HepG2 (cell line): ENCODE results near the gene AUTS2. TPM values are rescaled to one million over a fixed set of nuclear protein-coding genes. Genes with fewer than 3 reads are reported as not detected.

Experiments used
- ATAC-seq: fragments of 200-7000 bp; cut with Tn5 transposase; 3 replicates; pipeline ENCODE4 v1.9.1; 2020; ENCODE audit warnings: mild to moderate bottlenecking, moderate library complexity
- BruUV-seq: library from RNA; stranded (reverse); fragments of 400-500 nt; replicated peaks from 2 replicates; lab custom pipeline; 2021; lab: Mats Ljungman, UMichigan
- CTCF ChIA-PET: fragments of 300-600 bp; formaldehyde crosslinking; extraction: SDS; loops from one replicate; lab custom pipeline; 2021; ENCODE audit warnings: low total read pairs, inconsistent platforms, low intra/inter-chr PET ratio; lab: Yijun Ruan, JAX
- POLR2A ChIA-PET: fragments of 350-600 bp; sonication (Branson Sonifier 250); formaldehyde crosslinking; loops from one replicate; lab custom pipeline; 2020; ENCODE audit warnings: antibody characterized with exemption, inconsistent platforms; lab: Yijun Ruan, JAX
- DNase-seq: peaks from one replicate; pipeline ENCODE4 v3.0.0-alpha.2; 2015; ENCODE audit warnings: low spot score
- FAIRE-seq: peaks from 3 replicates; lab custom pipeline; 2011; peaks lifted over from hg19 to GRCh38; lab: Jason Lieb, UNC
- H2AFZ ChIP-seq: one replicate; pipeline ENCODE4 v1.6.1; 2011; ENCODE audit warnings: low read length, inconsistent platforms
- H3K27ac ChIP-seq: fragments of 300-600 bp; 3 replicates; pipeline ENCODE4 v1.8.0; 2011; ENCODE audit warnings: mixed run types, mild to moderate bottlenecking, mixed read lengths, low read length, inconsistent platforms; ENCODE audit not compliant: insufficient read depth; ENCODE audit errors: extremely low read length
- H3K27me3 ChIP-seq, 2 experiments: fragments of 200-600 bp in 1 of 2; 2 replicates in 1 of 2; 3 replicates in 1 of 2; pipeline versions ENCODE4 v1.6.0 to v1.8.0; 2011; ENCODE audit warnings: low read length in 2 of 2, mild to moderate bottlenecking in 2 of 2, moderate library complexity in 2 of 2, inconsistent platforms in 1 of 2; ENCODE audit not compliant: insufficient read depth in 2 of 2, control insufficient read depth in 1 of 2
- H3K36me3 ChIP-seq, 2 experiments: fragments of 200-600 bp in 1 of 2; replicated peaks in 1 of 2; 2 replicates in 1 of 2; 3 replicates in 1 of 2; pipeline versions ENCODE4 v1.5.1 to v1.8.0; 2011; ENCODE audit warnings: low read length in 2 of 2, inconsistent platforms in 1 of 2; ENCODE audit not compliant: insufficient read depth in 2 of 2, control insufficient read depth in 1 of 2
- H3K4me1 ChIP-seq: 2 replicates; pipeline ENCODE4 v1.5.1; 2012; ENCODE audit warnings: low read length, inconsistent platforms; ENCODE audit not compliant: insufficient read depth
- H3K4me2 ChIP-seq: 2 replicates; pipeline ENCODE4 v1.6.0; 2011; ENCODE audit warnings: low read depth, low read length, inconsistent platforms
- H3K4me3 ChIP-seq, 3 experiments: fragments of 200-600 bp in 1 of 3; sonication (generic), shearing (Covaris generic) in 1 of 3; replicated peaks in 1 of 3; 2 replicates each; pipeline ENCODE4 v1.5.1; 2011 to 2016; ENCODE audit warnings: low read length in 3 of 3, inconsistent platforms in 2 of 3, low read depth in 2 of 3, mild to moderate bottlenecking in 2 of 3, control low read depth in 1 of 3, mixed read lengths in 1 of 3; ENCODE audit not compliant: insufficient read depth in 1 of 3
- H3K79me2 ChIP-seq: one replicate; pipeline ENCODE4 v1.6.1; 2011; ENCODE audit warnings: low read length, inconsistent platforms; ENCODE audit not compliant: insufficient read depth
- H3K9ac ChIP-seq: 2 replicates; pipeline ENCODE4 v1.6.0; 2011; ENCODE audit warnings: mild to moderate bottlenecking, low read depth, low read length, inconsistent platforms; ENCODE audit not compliant: insufficient read depth
- H3K9me3 ChIP-seq: 2 replicates; pipeline ENCODE4 v1.5.1; 2012; ENCODE audit warnings: mild to moderate bottlenecking, low read length
- H4K20me1 ChIP-seq: 2 replicates; pipeline ENCODE4 v1.6.0; 2011; ENCODE audit warnings: inconsistent platforms, mild to moderate bottlenecking, low read length, moderate library complexity; ENCODE audit not compliant: insufficient read depth
- CBX2 ChIP-seq, 2 experiments: fragments of 200-600 bp in 1 of 2; sonication (generic); formaldehyde crosslinking in 1 of 2; IDR thresholded peaks; 2 replicates each; pipeline versions ENCODE4 v1.7.0 to v1.8.1; 2018 to 2022; ENCODE audit warnings: low read depth in 2 of 2, low read length in 1 of 2, mild to moderate bottlenecking in 1 of 2, missing genetic modification reagents in 1 of 2
- GATA4 ChIP-seq: sonication (generic); IDR thresholded peaks from 2 replicates; pipeline ENCODE4 v1.6.1; 2016; ENCODE audit warnings: antibody characterized with exemption, low read depth, borderline replicate concordance
- JUND ChIP-seq: sonication (generic); formaldehyde crosslinking; IDR thresholded peaks from 2 replicates; pipeline ENCODE4 v1.8.0; 2022; ENCODE audit warnings: mild to moderate bottlenecking, missing genetic modification reagents
- MXI1 ChIP-seq: IDR thresholded peaks from 3 replicates; pipeline ENCODE4 v1.6.1; 2012; ENCODE audit warnings: low read depth, low read length, inconsistent platforms, borderline replicate concordance
- PAWR ChIP-seq: sonication (generic); formaldehyde crosslinking; IDR thresholded peaks from 2 replicates; pipeline ENCODE4 v1.4.0; 2020; ENCODE audit warnings: missing genetic modification reagents, mild to moderate bottlenecking, borderline replicate concordance
- SNAPC2 ChIP-seq: sonication (generic); formaldehyde crosslinking; IDR thresholded peaks from 2 replicates; pipeline ENCODE4 v1.8.1; 2022; ENCODE audit warnings: mild to moderate bottlenecking, missing genetic modification reagents
- SP140L ChIP-seq: sonication (generic); formaldehyde crosslinking; IDR thresholded peaks from 2 replicates; pipeline ENCODE4 v1.4.0; 2020; ENCODE audit warnings: missing genetic modification reagents, borderline replicate concordance
- ZNF136 ChIP-seq: sonication (generic); formaldehyde crosslinking; IDR thresholded peaks from 2 replicates; pipeline ENCODE4 v1.8.1; 2022; ENCODE audit warnings: low read depth, mild to moderate bottlenecking, moderate library complexity, missing genetic modification reagents
- ZNF143 ChIP-seq: sonication (generic); formaldehyde crosslinking; IDR thresholded peaks from 2 replicates; pipeline ENCODE4 v1.4.0; 2020; ENCODE audit warnings: missing genetic modification reagents
- ZNF30 ChIP-seq: sonication (generic); formaldehyde crosslinking; IDR thresholded peaks from 2 replicates; pipeline ENCODE4 v1.5.0; 2020; ENCODE audit warnings: mild to moderate bottlenecking, missing genetic modification reagents
- ZNF674 ChIP-seq: sonication (generic); formaldehyde crosslinking; IDR thresholded peaks from 2 replicates; pipeline ENCODE4 v1.5.0; 2020; ENCODE audit warnings: low read depth, mild to moderate bottlenecking, missing genetic modification reagents
- ZNF7 ChIP-seq: IDR thresholded peaks from 2 replicates; pipeline ENCODE4 v1.6.1; 2016; ENCODE audit warnings: missing biosample characterization, missing genetic modification reagents
- WGBS: methylation state at CpG from one replicate; pipeline ENCODE4 v1.1.6; 2017; ENCODE audit warnings: low lambda C conversion rate; 5-methylcytosine and 5-hydroxymethylcytosine counted together
- in situ Hi-C: cut with HindIII; loops from 2 replicates; pipeline ENCODE4 v1.10.0; 2017; ENCODE audit warnings: low pct_unique_long_range_greater_than_20kb; ENCODE audit not compliant: extremely low pct_ligation_motif_present
- intact Hi-C: fragments of 100-400 bp; cut with micrococcal nuclease; formaldehyde crosslinking; loops from one replicate; pipeline ENCODE4 v1.10.0; 2022; ENCODE audit not compliant: unreplicated experiment
- polyA plus RNA-seq, 8 experiments: library from polyadenylated mRNA; depleted of rRNA in 3 of 8; stranded (reverse) in 7 of 8; unstranded in 1 of 8; fragments of >200 nt; fragmentation: Illumina TruSeq in 4 of 8; extraction: Trizol in 4 of 8; gene quantifications; 2 replicates each; pipeline versions ENCODE4 v1.2.1 to v1.2.3, GENCODE V29; 2011 to 2016; ENCODE audit warnings: low read depth in 4 of 8, missing spikeins in 1 of 8, mixed read lengths in 1 of 8; ENCODE audit not compliant: insufficient read depth in 1 of 8
- total RNA-seq, 5 experiments: library from RNA; depleted of rRNA; stranded (reverse); fragments of >200 nt; fragmentation: Illumina TruSeq; extraction: Trizol; gene quantifications; 2 replicates each; pipeline ENCODE4 v1.2.3, GENCODE V29; 2016; ENCODE audit warnings: low read depth in 1 of 5
- TF ChIP-seq, protein P1 (sequence below): sonication (generic); formaldehyde crosslinking; IDR thresholded peaks from 2 replicates; pipeline ENCODE4 v1.4.0; 2020; ENCODE audit warnings: missing genetic modification reagents
- TF ChIP-seq, protein P2 (sequence below): IDR thresholded peaks from 2 replicates; pipeline ENCODE4 v1.6.1; 2016; ENCODE audit warnings: mild to moderate bottlenecking
- TF ChIP-seq, protein P3 (sequence below): sonication (generic); formaldehyde crosslinking; IDR thresholded peaks from 2 replicates; pipeline ENCODE4 v1.5.0; 2020; ENCODE audit warnings: missing genetic modification reagents

Gene AUTS2
- total and polyA plus RNA-seq, 2 of the 13 experiments (the other 11 are each of a cell fraction or from before 2014, with no cell fraction given), result 0.38 TPM; not detected in 1

DNA sequence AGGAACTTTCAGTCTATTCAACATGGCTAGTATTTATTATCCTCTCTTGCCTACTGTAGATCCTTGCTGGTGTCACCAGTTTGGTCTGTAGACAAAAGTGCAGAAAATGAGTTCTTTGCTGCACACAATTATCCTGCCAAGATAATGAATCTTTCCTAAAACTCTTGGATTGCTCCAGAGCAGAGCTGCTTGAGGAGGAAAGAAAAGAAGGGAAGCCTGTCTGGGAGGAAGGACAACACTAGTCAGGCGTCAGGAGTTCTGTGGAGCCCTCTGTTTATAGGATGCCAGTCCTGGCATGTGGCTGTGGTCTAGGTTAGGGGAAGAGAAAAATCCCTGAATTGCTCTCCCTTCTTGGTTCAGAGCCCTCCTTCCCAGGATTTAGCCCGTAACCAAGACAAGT, 1103.7 kb downstream of the AUTS2 start:
- H3K4me3 ChIP-seq, result no peak overlapping the region
- CTCF ChIA-PET, result no interaction called here
- no peaks in the 10 kb centered on the region for H3K79me2 ChIP-seq
- no peaks in the 10 kb centered on the region for H3K36me3 ChIP-seq
- TF ChIP-seq GATA4 (no peak), JUND (CRISPR knock-in tag) (no peak), SNAPC2 (CRISPR knock-in tag) (no peak), CBX2 (IDR thresholded peaks at IDR 0.05; ENCODE audit: low read depth, low read length) (no peak), CBX2 (CRISPR knock-in tag; IDR thresholded peaks at IDR 0.05; ENCODE audit: low read depth) (no peak), ZNF674 (CRISPR knock-in tag) (no peak)
- TF ChIP-seq, protein P1, sequence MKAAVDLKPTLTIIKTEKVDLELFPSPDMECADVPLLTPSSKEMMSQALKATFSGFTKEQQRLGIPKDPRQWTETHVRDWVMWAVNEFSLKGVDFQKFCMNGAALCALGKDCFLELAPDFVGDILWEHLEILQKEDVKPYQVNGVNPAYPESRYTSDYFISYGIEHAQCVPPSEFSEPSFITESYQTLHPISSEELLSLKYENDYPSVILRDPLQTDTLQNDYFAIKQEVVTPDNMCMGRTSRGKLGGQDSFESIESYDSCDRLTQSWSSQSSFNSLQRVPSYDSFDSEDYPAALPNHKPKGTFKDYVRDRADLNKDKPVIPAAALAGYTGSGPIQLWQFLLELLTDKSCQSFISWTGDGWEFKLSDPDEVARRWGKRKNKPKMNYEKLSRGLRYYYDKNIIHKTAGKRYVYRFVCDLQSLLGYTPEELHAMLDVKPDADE (CRISPR knock-in tag), result no peak
- TF ChIP-seq, all 625 proteins: peak for 0
- Histone ChIP-seq H3K9ac (no peak overlapping the region), H3K4me2 (no peak overlapping the region), H3K9me3 (no peaks in the 10 kb centered on the region), H4K20me1 (no peaks in the 10 kb centered on the region), H3K27me3 (no peaks in the 10 kb centered on the region), H3K4me1 (no peaks in the 10 kb centered on the region), H2AFZ (no peak overlapping the region), H3K27ac (no peak overlapping the region)
- FAIRE-seq (no peak), DNase-seq (no peak), ATAC-seq (no peak)
- 39% methylated on average over 2 of the region's 2 CpGs for whole genome bisulfite sequencing
- no TSS peak for BruUV-seq
- intact Hi-C loops, result no loop called here
- POLR2A ChIA-PET, result no interaction called here
- in situ Hi-C loops, result no loop called here

DNA sequence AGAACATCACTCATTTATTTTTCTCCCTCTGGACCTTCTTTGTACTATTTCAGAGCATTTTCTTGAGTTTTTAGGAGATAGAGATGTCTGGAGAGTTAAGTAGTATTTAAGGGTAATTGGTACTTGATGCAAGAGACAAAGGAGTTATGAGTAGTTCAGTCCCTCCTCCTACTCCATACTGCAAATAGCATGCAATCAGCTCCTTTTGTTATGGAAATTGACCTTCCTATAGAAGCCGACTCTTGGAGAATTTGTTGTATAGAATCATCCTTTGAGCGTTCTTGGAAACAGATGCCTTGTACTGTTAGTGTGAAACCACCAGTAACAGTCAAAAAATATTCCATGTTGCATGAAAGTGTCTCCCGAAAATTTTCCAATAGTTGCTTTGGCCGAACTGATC, 1105.5 kb downstream of the AUTS2 start:
- no peaks in the 10 kb centered on the region for H3K9me3 ChIP-seq
- CTCF ChIA-PET, result no interaction called here
- TF ChIP-seq SP140L (CRISPR knock-in tag) (no peak), ZNF7 (CRISPR knock-in tag) (no peak), ZNF143 (CRISPR knock-in tag) (no peak), PAWR (CRISPR knock-in tag) (no peak), ZNF136 (CRISPR knock-in tag) (no peak), ZNF30 (no peak), MXI1 (no peak), GATA4 (no peak), JUND (CRISPR knock-in tag) (no peak)
- TF ChIP-seq, protein P2, sequence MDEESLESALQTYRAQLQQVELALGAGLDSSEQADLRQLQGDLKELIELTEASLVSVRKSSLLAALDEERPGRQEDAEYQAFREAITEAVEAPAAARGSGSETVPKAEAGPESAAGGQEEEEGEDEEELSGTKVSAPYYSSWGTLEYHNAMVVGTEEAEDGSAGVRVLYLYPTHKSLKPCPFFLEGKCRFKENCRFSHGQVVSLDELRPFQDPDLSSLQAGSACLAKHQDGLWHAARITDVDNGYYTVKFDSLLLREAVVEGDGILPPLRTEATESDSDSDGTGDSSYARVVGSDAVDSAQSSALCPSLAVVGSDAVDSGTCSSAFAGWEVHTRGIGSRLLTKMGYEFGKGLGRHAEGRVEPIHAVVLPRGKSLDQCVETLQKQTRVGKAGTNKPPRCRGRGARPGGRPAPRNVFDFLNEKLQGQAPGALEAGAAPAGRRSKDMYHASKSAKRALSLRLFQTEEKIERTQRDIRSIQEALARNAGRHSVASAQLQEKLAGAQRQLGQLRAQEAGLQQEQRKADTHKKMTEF (CRISPR knock-in tag), result no peak
- TF ChIP-seq, protein P3, sequence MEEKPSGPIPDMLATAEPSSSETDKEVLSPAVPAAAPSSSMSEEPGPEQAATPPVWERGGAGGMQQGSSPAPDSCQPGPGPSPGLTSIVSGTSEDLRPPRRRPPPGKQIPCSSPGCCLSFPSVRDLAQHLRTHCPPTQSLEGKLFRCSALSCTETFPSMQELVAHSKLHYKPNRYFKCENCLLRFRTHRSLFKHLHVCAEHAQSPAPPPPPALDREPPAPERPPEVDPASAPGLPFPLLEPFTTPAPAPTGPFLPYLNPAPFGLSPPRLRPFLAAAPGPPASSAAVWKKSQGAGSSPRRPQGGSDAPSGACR, result no peak

More for the DNA sequence above, 1105.5 kb downstream of the AUTS2 start:
- Histone ChIP-seq H3K27ac (no peak overlapping the region), H3K9ac (no peak overlapping the region), H3K27me3 (no peaks in the 10 kb centered on the region), H2AFZ (no peak overlapping the region), H3K4me1 (no peaks in the 10 kb centered on the region), H3K4me2 (no peak overlapping the region), H3K79me2 (no peaks in the 10 kb centered on the region), H3K36me3 (no peaks in the 10 kb centered on the region), H3K4me3 (no peak overlapping the region), H4K20me1 (no peaks in the 10 kb centered on the region)
- ATAC-seq (no peak), DNase-seq (no peak), FAIRE-seq (no peak)
- intact Hi-C loops (no loop called here), in situ Hi-C loops (no loop called here)
- WGBS, result 49% methylated on average over 4 of the region's 4 CpGs
- POLR2A ChIA-PET, result no interaction called here
- no TSS peak for BruUV-seq
